ENCODE results near the gene KAT5. TPM values are rescaled to one million over a fixed set of nuclear protein-coding genes. Genes with fewer than 3 reads are reported as not detected.
"Not testable (repeated sequence)": the region's sequence is repeated elsewhere in the genome, so short reads cannot be mapped to it uniquely, and the experiment has no call there.

KAT5 gene
- total RNA-seq, 1 experiment from 2014 or later, result 17.8 TPM

DNA sequence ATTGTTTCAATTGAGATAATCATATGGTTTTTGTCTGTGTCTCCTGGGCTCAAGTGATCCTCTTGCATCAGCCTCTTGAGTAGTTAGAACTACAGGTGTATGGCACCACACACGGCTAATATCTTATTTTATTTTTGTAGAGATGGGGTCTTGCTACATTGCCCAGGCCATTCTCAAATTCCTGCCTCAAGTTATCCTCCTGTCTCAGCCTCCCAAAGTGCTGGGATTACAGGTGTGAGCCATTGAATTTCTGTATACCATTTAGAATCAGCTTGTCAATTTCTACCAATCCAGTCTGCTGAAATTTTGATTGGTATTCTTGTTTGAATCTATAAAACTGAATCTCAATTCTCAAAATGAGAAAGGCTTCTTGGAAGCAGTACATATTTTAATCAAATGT is 10.4 kb upstream of the KAT5 start:
- DNase-seq, result no peak
- no peak overlapping the region for H3K4me2 ChIP-seq (ENCODE audit: low read depth, low read length, poor library complexity, severe bottlenecking)
- no peaks in the 10 kb centered on the region for H3K79me2 ChIP-seq (ENCODE audit: low read length)
- H3K9ac ChIP-seq (ENCODE audit: low read length), result no peak overlapping the region
- no peaks in the 10 kb centered on the region for H3K36me3 ChIP-seq (ENCODE audit: insufficient read depth, low read length)
- H3K27me3 ChIP-seq (ENCODE audit: low read length), result no peaks in the 10 kb centered on the region
- H3K27ac ChIP-seq (ENCODE audit: low read length), result no peak overlapping the region
- H2AFZ ChIP-seq (ENCODE audit: low read length), result no peak overlapping the region
- H3K9me3 ChIP-seq (ENCODE audit: low read length), result no peaks in the 10 kb centered on the region
- peaks cover 15% of the 10 kb centered on the region for H3K4me1 ChIP-seq (ENCODE audit: low read length)
- H4K20me1 ChIP-seq (ENCODE audit: insufficient read depth, low read depth, low read length), result no peaks in the 10 kb centered on the region
- H3K4me3 ChIP-seq (ENCODE audit: low read length), result no peak overlapping the region
- H3K9me2 ChIP-seq (replicated peaks; ENCODE audit: insufficient read depth, low read length), result no peaks in the 10 kb centered on the region

DNA sequence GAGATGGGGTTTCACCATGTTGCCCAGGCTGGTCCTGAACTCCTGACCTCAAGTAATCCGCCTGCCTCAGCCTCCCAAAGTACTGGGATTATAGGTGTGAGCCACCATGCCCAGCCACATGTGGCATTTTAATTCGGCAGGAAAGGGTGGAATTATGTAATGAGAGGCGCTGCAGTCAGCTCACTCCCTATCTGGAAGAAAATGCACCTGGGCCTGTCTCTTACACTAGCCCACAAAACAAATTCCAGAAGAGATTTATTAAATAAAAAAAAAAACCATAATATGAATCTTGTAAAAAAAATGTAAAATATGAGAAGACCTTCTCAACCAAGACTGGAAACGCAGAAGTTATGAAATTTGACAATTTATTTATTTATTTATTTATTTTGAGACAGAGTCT is 8.2 kb upstream of the KAT5 start:
- no peaks in the 10 kb centered on the region for H3K36me3 ChIP-seq (ENCODE audit: insufficient read depth, low read length)
- H3K79me2 ChIP-seq (ENCODE audit: low read length), result no peaks in the 10 kb centered on the region
- H3K9ac ChIP-seq (ENCODE audit: low read length), result no peak overlapping the region
- H4K20me1 ChIP-seq (ENCODE audit: insufficient read depth, low read depth, low read length), result no peaks in the 10 kb centered on the region
- H3K4me2 ChIP-seq (ENCODE audit: low read depth, low read length, poor library complexity, severe bottlenecking), result no peak overlapping the region
- H3K27ac ChIP-seq (ENCODE audit: low read length), result no peak overlapping the region
- H3K27me3 ChIP-seq (ENCODE audit: low read length), result no peaks in the 10 kb centered on the region
- no peaks in the 10 kb centered on the region for H3K9me3 ChIP-seq (ENCODE audit: low read length)
- no peak overlapping the region for H2AFZ ChIP-seq (ENCODE audit: low read length)
- no peaks in the 10 kb centered on the region for H3K9me2 ChIP-seq (replicated peaks; ENCODE audit: insufficient read depth, low read length)
- peaks cover 16% of the 10 kb centered on the region for H3K4me1 ChIP-seq (ENCODE audit: low read length)
- H3K4me3 ChIP-seq (ENCODE audit: low read length), result no peak overlapping the region
- no peak for DNase-seq

DNA sequence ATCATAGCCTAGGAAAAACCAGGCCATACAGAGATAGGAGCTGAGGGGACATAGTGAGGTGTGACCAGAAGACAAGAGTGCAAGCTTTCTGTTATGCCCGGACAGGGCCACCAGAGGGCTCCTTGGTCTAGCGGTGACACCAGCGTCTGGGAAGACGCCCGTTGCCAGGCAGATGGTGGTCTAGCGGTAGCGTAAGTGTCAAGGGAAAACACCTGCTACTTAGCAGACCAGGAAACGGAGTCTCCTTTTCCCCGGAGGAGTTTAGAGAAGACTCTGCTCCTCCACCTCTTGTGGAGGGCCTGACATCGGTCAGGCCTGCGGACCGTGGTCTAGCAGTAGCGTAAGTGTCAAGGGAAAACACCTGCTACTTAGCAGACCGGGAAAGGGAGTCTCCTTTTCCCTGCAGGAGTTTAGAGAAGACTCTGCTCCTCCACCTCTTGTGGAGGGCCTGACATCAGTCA is 5.7 kb upstream of the KAT5 start:
- not testable (repeated sequence) for H3K4me1 ChIP-seq (ENCODE audit: low read length); H3K27me3 ChIP-seq (ENCODE audit: low read length); H3K9ac ChIP-seq (ENCODE audit: low read length); H3K79me2 ChIP-seq (ENCODE audit: low read length); H3K4me3 ChIP-seq (ENCODE audit: low read length); H3K9me2 ChIP-seq (replicated peaks; ENCODE audit: insufficient read depth, low read length); H3K36me3 ChIP-seq (ENCODE audit: insufficient read depth, low read length); H2AFZ ChIP-seq (ENCODE audit: low read length); H3K9me3 ChIP-seq (ENCODE audit: low read length); H3K27ac ChIP-seq (ENCODE audit: low read length); H4K20me1 ChIP-seq (ENCODE audit: insufficient read depth, low read depth, low read length)
- DNase-seq, result peak; percentile 80
- peak overlapping the region; percentile 56 for H3K4me2 ChIP-seq (ENCODE audit: low read depth, low read length, poor library complexity, severe bottlenecking)

DNA sequence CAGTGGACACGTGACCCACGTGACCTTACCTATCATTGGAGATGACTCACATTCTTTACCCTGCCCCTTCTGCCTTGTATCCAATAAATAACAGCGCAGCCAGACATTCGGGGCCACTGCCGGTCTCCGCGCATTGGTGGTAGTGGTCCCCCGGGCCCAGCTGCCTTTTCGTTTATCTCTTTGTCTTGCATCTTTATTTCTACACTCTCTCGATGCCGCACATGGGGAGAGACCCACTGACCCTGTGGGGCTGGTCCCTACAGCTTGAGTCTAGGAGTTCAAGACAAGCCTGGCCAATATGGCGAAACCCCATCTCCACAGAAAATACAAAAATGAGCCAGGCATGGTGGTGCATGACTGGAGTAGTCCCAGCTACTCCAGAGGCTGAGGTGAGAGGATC is 5.0 kb upstream of the KAT5 start:
- DNase-seq; H3K27ac ChIP-seq (ENCODE audit: low read length); H4K20me1 ChIP-seq (ENCODE audit: insufficient read depth, low read depth, low read length); H3K9me3 ChIP-seq (ENCODE audit: low read length); H3K9me2 ChIP-seq (replicated peaks; ENCODE audit: insufficient read depth, low read length); H3K36me3 ChIP-seq (ENCODE audit: insufficient read depth, low read length); H3K27me3 ChIP-seq (ENCODE audit: low read length); H3K4me2 ChIP-seq (ENCODE audit: low read depth, low read length, poor library complexity, severe bottlenecking); H3K4me3 ChIP-seq (ENCODE audit: low read length); H3K9ac ChIP-seq (ENCODE audit: low read length); H2AFZ ChIP-seq (ENCODE audit: low read length); H3K79me2 ChIP-seq (ENCODE audit: low read length): not testable (repeated sequence)
- H3K4me1 ChIP-seq (ENCODE audit: low read length), result peaks cover 14% of the 10 kb centered on the region

DNA sequence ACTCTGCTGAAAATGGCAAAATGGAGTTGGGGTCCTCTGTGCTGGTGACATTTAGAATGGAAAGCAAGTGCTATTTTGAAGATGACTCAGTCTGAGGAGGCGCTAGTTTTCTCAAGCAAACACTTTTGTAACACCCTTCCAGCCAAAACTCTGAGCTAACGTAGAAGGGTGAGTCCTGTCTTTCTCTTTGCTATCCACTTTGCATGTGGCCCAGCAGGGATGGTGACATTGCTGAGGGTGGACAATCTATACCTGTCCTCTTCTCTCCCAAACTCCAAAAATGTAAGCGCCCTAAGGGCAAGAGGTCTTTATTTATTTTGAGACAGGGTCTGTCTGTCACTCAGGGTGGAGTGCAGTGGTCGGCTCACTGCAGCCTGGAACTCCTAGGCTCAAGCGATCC is 3.6 kb upstream of the KAT5 start:
- H3K9me3 ChIP-seq (ENCODE audit: low read length), result no peaks in the 10 kb centered on the region
- H3K79me2 ChIP-seq (ENCODE audit: low read length), result no peaks in the 10 kb centered on the region
- H3K4me3 ChIP-seq (ENCODE audit: low read length), result no peak overlapping the region
- peaks cover 24% of the 10 kb centered on the region for H3K4me1 ChIP-seq (ENCODE audit: low read length)
- no peak overlapping the region for H3K4me2 ChIP-seq (ENCODE audit: low read depth, low read length, poor library complexity, severe bottlenecking)
- H2AFZ ChIP-seq (ENCODE audit: low read length), result no peak overlapping the region
- no peaks in the 10 kb centered on the region for H4K20me1 ChIP-seq (ENCODE audit: insufficient read depth, low read depth, low read length)
- no peaks in the 10 kb centered on the region for H3K9me2 ChIP-seq (replicated peaks; ENCODE audit: insufficient read depth, low read length)
- H3K9ac ChIP-seq (ENCODE audit: low read length), result no peak overlapping the region
- no peak overlapping the region for H3K27ac ChIP-seq (ENCODE audit: low read length)
- DNase-seq, result no peak
- no peaks in the 10 kb centered on the region for H3K36me3 ChIP-seq (ENCODE audit: insufficient read depth, low read length)
- no peaks in the 10 kb centered on the region for H3K27me3 ChIP-seq (ENCODE audit: low read length)

DNA sequence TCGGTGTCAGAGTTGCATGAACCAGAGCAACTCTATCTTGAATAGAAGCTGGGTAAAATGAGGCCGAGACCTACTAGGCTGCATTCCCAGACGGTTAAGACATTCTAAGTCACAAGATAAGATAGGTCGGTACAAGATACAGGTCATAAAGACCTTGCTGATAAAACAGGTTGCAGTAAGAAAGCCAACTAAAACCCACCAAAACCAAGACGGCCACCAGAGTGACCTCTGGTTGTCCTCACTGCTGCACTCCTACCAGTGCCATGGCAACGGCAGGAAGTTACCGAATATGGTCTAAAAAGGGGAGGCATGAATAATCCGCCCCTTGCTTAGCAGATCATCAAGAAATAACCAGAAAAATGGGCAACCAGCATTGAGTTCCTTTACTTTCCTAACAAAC is 2.4 kb upstream of the KAT5 start:
- Histone ChIP-seq H3K9ac (ENCODE audit: low read length) (no peak overlapping the region), H3K27ac (ENCODE audit: low read length) (no peak overlapping the region), H4K20me1 (ENCODE audit: insufficient read depth, low read depth, low read length) (no peaks in the 10 kb centered on the region), H2AFZ (ENCODE audit: low read length) (no peak overlapping the region), H3K4me3 (ENCODE audit: low read length) (no peak overlapping the region), H3K9me3 (ENCODE audit: low read length) (no peaks in the 10 kb centered on the region), H3K36me3 (ENCODE audit: insufficient read depth, low read length) (no peaks in the 10 kb centered on the region), H3K4me2 (ENCODE audit: low read depth, low read length, poor library complexity, severe bottlenecking) (no peak overlapping the region), H3K79me2 (ENCODE audit: low read length) (no peaks in the 10 kb centered on the region), H3K4me1 (ENCODE audit: low read length) (peaks cover 27% of the 10 kb centered on the region), H3K9me2 (replicated peaks; ENCODE audit: insufficient read depth, low read length) (no peaks in the 10 kb centered on the region), H3K27me3 (ENCODE audit: low read length) (no peaks in the 10 kb centered on the region)
- DNase-seq, result no peak

DNA sequence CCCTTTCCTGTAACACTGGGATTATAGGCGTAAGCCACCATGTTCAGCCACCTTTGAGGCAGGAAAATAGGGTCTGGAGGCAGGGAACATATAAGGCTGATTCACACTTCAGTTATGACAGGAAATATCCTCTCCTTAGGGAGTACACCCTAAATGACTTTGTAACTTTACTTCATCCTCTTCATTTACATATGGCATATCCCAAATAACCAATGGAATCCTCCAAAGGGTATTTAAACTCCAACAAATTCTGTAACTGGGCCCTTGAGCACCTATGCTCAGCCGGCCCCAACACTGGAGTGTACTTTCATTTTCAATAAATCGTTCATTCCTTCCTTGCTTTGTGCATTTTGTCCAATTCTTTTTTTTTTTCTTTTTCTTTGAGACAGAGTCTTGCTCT is 1.6 kb upstream of the KAT5 start:
- H3K4me2 ChIP-seq (ENCODE audit: low read depth, low read length, poor library complexity, severe bottlenecking), result no peak overlapping the region
- DNase-seq, result no peak
- H3K27ac ChIP-seq (ENCODE audit: low read length), result no peak overlapping the region
- no peak overlapping the region for H3K9ac ChIP-seq (ENCODE audit: low read length)
- H2AFZ ChIP-seq (ENCODE audit: low read length), result no peak overlapping the region
- no peaks in the 10 kb centered on the region for H3K27me3 ChIP-seq (ENCODE audit: low read length)
- no peaks in the 10 kb centered on the region for H4K20me1 ChIP-seq (ENCODE audit: insufficient read depth, low read depth, low read length)
- no peak overlapping the region for H3K4me3 ChIP-seq (ENCODE audit: low read length)
- no peaks in the 10 kb centered on the region for H3K9me2 ChIP-seq (replicated peaks; ENCODE audit: insufficient read depth, low read length)
- H3K36me3 ChIP-seq (ENCODE audit: insufficient read depth, low read length), result no peaks in the 10 kb centered on the region; the same call in 1 of the 2 replicates
- no peaks in the 10 kb centered on the region for H3K9me3 ChIP-seq (ENCODE audit: low read length)
- no peaks in the 10 kb centered on the region for H3K79me2 ChIP-seq (ENCODE audit: low read length)
- peaks cover 27% of the 10 kb centered on the region for H3K4me1 ChIP-seq (ENCODE audit: low read length)

DNA sequence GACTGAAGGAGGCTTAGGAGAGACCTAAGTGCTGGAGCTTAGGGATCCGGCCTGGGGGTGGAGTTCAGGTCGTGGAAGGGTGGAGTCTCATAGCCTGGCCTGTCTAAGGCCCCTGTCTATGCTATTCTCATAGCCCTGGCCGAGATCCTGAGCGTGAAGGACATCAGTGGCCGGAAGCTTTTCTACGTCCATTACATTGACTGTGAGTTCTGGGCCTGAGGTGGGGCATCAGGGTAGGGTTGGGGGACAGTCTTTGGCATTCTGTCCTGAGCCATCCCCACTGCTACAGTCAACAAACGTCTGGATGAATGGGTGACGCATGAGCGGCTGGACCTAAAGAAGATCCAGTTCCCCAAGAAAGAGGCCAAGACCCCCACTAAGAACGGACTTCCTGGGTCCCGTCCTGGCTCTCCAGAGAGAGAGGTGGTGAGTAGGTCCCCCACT is 603 bp downstream of the KAT5 start:
- Histone ChIP-seq H3K36me3 (ENCODE audit: insufficient read depth, low read length) (peaks cover under 1% of the 10 kb centered on the region; the same call in 1 of the 2 replicates), H3K4me2 (ENCODE audit: low read depth, low read length, poor library complexity, severe bottlenecking) (peak overlapping the region; percentile 91), H3K9me3 (ENCODE audit: low read length) (no peaks in the 10 kb centered on the region), H3K27me3 (ENCODE audit: low read length) (no peaks in the 10 kb centered on the region), H3K79me2 (ENCODE audit: low read length) (peaks cover 6% of the 10 kb centered on the region; the same call in 1 of the 2 replicates), H3K27ac (ENCODE audit: low read length) (peak overlapping the region; percentile 67), H3K4me3 (ENCODE audit: low read length) (peak overlapping the region; percentile 87), H4K20me1 (ENCODE audit: insufficient read depth, low read depth, low read length) (no peaks in the 10 kb centered on the region), H3K9me2 (replicated peaks; ENCODE audit: insufficient read depth, low read length) (no peaks in the 10 kb centered on the region), H3K9ac (ENCODE audit: low read length) (peak overlapping the region; percentile 81), H3K4me1 (ENCODE audit: low read length) (peaks cover 22% of the 10 kb centered on the region), H2AFZ (ENCODE audit: low read length) (peak overlapping the region; percentile 100; the same call in 1 of the 2 replicates)
- DNase-seq, result no peak

Measured in Karpas-422 (cell line).